Parietal lobe (tissue), 2 donors: ENCODE data around the gene LTBR. TPM values are rescaled to one million over a fixed set of nuclear protein-coding genes. Genes with fewer than 3 reads are reported as not detected.

Experiments used
- small RNA-seq: library from RNA; depleted of rRNA; stranded (forward); fragments of <200 nt; gene quantifications from one replicate; pipeline ENCODE3, GENCODE V24; 2014; ENCODE audit warnings: low replicate concordance
- total RNA-seq: library from RNA; depleted of rRNA; stranded (reverse); fragments of >200 nt; gene quantifications from one replicate; pipeline ENCODE4 v1.2.3, GENCODE V29; 2014

The LTBR gene
- total RNA-seq: 1.6 TPM

GRCh38 chr12:6383572-6384498 is at the start of gene LTBR:
TSS of gene LTBR (plus strand) at chr12:6384162. CDS start at chr12:6384359, 197 bp downstream.

GRCh38 chr12:6341417-6342139 is 42.4 kb upstream of the LTBR start, which contains the start of gene TNFRSF1A:
TSS of gene TNFRSF1A (minus strand) at chr12:6342076. CDS start at chr12:6341814, 262 bp downstream.

GRCh38 chr12:6375269-6376078 is 8.5 kb upstream of the LTBR start, which contains the start of gene SCNN1A:
TSS of gene SCNN1A (minus strand) at chr12:6375563. CDS start at chr12:6374783, 780 bp downstream.

Small RNA genes lying within 50 kb of the gene (small RNA-seq; reads per million reads assigned to genes)
- not detected for gene RN7SL391P

Other genes starting within 250 kb of the LTBR start
- gene CD9, start 183.8 kb upstream of the LTBR start, total RNA-seq: 17.8 TPM
- gene PLEKHG6, start 73.5 kb upstream of the LTBR start, total RNA-seq: not detected
- gene TNFRSF1A, start 42.1 kb upstream of the LTBR start, total RNA-seq: 8.5 TPM
- gene SCNN1A, start 8.6 kb upstream of the LTBR start, total RNA-seq: not detected
- 0.63 TPM for gene CD27, start 60.8 kb downstream of the LTBR start, total RNA-seq
- gene TAPBPL, start 67.9 kb downstream of the LTBR start, total RNA-seq: 0.94 TPM
- gene VAMP1, start 86.5 kb downstream of the LTBR start, total RNA-seq: 5.9 TPM
- 33.5 TPM for gene MRPL51, start 109.1 kb downstream of the LTBR start, total RNA-seq
- gene NCAPD2, start 109.9 kb downstream of the LTBR start, total RNA-seq: 19.4 TPM
- 1,745 TPM for gene GAPDH, start 150.4 kb downstream of the LTBR start, total RNA-seq
- 6.6 TPM for gene IFFO1, start 171.9 kb downstream of the LTBR start, total RNA-seq
- 18.5 TPM for gene NOP2, start 184.1 kb downstream of the LTBR start, total RNA-seq
- gene CHD4, start 223.2 kb downstream of the LTBR start, total RNA-seq: 210 TPM